HG03520 (cell line): Measurements from ENCODE around the gene IL5.
A peak's percentile ranks its signal among the peaks of the same experiment; 100 is the strongest.
"Not testable (repeated sequence)": the region's sequence is repeated elsewhere in the genome, so short reads cannot be mapped to it uniquely, and the experiment has no call there.

Source experiments
- ATAC-seq: cut with Tn5 transposase; IDR thresholded peaks from one replicate; pipeline ENCODE4 v1.9.1; 2021; ENCODE audit warnings: mild to moderate bottlenecking, moderate library complexity; ENCODE audit not compliant: unreplicated experiment

The IL5 gene

DNA sequence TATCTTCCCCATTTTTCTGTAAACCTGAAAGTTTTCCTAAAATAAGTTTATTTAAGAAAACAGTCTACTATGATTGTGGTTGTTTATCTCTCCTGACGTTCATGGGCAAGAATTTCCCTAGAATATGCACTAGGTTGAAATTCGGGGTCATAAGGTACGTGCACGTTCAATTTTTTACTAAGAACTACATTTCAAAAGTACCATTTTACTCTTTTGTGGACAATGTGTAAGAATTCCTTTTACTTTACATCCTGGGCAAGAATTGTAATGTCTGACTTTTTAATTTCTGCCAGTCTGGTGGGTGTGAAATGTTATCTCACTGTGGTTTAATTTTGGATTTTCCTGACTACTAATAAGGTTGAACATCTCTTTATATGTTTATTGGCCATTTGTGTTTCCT, 12.4 kb downstream of the IL5 start:
- ATAC-seq, result no peak

DNA sequence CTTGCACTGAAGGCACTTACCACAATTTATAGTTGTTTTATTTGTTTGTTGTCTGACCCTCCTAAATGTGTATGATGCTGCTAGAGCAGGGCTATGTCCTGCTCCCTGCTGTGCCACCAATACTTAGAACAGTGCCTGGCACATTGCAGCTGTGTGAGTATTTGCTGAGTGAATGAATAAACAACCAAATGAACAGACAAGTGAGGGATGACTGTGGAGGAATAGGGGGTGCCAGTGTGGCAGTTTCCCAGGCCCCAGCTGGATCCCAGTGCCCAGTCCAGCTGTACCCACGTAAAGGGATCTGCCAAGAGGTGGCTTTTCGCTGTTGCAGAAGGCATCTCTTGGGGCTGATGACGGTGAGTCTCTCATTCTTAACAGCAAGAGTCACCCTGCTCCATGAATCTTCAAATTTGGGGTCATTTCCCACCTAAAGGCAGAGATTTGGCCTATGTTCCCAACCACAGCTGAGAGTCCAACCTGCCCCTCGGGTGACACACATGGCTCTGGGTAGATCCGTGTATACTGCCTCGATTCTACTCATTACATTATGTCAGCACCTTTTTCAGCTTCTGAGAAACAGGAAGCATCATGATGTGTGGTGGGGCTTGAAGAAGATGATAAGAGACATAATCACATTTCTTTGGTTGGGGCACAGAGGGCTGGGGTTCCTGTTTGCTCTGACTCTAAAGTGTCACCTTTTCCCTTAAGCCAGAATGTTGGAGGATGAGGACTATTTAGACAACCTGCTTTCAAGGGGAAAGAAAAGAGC, 14.3 kb downstream of the IL5 start:
- no peak for ATAC-seq

DNA sequence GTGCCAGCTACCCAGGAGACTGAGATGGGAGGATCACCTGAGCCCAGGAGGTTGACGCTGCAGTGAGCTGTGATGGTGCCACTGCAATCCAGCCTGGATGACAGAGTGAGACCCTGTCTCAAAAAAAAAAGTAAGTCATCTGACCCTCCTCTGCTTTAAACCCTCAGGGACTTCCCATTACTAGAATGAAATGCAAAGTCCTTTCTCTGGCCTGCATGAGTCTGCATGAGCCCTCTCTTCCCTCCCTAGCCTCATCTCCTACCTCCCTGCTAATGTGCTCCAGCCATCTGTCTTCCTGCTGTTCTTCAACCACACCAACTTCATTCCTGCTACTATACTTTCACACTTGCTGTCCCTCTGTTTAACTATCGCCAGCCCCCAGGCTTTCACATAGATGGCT, 15.3 kb downstream of the IL5 start:
- ATAC-seq, result no peak

DNA sequence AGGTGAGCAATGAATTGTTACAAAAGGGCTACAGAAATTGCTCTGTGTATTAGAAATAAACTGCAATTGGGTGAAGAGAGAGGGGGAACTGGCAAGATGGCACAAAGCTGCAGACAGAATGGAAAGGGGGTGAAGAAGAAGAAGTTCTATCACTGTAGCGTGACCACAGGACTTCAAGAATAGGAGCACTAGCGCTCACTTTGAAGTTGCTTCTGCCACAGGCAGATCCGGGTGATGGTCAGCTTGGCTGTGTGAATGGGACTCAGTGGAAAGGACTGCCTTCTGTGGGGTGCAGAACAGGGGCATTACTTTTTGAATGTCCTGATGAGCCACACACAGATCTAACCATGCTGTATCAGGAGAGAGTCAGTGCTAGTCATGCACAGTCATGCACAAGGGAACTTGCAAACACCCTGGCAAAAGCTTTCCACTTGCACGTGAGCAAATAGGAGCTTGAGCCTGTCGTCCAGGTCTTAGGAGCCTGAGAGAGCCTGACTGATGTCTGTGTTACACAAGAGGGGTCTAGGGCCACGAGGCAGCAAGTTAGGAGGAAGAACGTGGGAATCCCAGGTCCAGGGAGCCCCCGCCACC, 16.3 kb downstream of the IL5 start:
- ATAC-seq, result no peak

DNA sequence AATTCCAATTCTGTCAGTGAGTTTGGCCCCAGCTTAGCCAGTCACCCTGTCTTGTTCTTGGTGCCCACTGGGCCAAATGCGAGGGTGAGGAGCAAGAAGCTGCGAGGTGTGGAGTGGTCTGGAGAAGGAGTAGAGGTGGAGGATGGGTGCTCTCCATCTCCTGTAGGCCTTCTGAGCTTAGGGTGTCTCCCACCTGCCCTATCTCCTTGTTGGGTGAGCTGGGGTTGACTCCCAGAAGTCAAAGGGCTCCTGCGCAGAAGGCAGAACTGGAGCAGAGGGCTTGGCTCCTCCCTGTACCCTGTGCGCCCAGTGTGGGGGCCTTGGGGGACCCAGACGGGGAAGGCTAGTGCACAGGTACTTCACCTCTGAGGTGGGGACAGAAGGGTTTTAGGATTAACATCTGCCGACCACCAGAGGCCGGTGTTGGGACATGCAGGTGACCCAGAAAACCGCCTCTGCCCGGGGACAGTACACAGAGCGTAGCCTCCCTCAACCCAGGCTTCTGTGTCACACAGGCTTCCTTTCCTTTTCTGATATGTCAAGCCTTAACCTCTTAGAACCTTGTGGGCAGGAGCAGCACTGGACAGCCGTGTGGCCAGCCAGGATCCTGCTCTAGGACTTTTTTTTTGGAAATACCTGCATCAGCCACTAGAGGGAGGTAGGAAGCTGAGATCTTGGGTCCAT, 16.9 kb downstream of the IL5 start:
- no peak for ATAC-seq

DNA sequence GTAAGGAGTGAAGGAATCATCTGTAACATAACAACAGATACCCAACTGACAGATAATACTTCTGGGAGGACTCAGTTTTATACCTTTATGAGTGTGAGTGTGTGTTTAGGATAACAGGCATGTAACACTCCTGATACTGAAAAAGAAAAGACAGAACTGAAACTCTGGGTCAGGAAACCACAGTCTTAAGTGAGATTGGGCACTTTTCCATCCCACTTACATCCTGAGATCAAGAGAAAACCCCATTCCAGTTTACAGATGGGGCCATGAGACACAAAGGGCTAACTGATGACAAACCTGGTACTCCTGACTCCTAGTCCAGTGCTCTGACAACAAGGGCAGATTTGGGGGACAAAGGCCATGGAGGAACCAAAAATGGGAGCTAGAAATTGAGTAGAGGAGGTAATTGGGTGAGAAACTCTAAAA, 18.0 kb downstream of the IL5 start:
- ATAC-seq, result peak; percentile 72

DNA sequence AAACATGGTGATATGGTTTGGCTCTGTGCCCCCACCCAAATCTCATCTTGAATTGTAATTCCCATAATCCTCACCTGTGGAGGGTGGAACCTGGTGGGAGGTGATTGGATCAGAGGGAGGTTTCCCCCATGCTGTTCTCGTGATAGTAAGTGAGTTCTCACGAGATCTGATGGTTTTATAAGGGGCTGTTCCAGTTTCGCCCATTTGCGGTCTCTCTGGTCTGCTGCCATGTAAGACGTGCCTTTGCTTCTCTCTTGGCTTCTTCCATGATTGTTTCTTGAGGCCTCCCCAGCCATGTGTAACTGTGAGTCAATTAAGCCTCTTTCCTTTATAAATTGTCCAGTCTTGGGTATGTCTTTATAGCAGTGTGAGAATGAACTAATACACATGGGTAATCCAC, 18.4 kb downstream of the IL5 start:
- not testable (repeated sequence) for ATAC-seq

DNA sequence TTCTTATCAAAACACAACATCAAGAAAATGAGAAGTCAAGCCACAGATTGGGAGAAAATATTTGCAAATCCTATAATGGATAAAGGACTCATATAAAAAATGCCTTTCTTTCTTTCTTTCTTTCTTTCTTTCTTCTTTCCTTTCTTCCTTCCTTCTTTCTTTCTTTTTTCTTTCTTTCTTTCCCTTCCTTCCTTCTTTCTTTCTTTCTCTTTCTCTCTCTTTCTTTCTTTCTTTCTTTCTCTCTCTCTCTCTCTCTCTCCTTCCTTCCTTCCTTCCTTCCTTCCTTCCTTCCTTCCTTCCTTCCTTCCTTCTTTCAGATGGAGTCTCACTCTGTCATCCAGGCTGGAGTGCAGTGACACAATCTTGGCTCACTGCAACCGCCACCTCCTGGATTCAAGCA, 21.3 kb downstream of the IL5 start:
- ATAC-seq, result not testable (repeated sequence)

DNA sequence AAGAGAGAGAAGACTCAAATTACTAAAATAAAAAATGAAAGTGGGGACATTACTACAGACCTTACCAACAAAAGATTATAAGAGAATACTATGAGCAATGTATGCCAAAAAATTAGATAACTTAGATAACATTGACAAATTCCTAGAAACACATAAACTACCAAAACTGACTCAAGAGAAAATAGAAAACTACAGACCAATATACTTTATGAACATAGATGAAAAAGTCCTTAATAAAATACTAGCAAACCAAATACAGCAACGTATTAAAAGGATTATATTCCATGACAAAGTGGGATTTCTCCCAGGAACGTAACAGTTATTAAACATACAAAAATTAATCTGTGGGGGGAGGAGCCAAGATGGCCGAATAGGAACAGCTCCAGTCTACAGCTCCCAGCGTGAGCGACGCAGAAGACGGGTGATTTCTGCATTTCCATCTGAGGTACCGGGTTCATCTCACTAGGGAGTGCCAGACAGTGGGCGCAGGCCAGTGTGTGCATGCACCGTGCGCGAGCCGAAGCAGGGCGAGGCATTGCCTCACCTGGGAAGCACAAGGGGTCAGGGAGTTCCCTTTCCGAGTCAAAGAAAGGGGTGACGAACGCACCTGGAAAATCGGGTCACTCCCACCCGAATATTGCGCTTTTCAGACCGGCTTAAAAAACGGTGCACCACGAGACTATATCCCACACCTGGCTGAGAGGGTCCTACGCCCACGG, 29.5 kb downstream of the IL5 start:
- ATAC-seq, result not testable (repeated sequence)

DNA sequence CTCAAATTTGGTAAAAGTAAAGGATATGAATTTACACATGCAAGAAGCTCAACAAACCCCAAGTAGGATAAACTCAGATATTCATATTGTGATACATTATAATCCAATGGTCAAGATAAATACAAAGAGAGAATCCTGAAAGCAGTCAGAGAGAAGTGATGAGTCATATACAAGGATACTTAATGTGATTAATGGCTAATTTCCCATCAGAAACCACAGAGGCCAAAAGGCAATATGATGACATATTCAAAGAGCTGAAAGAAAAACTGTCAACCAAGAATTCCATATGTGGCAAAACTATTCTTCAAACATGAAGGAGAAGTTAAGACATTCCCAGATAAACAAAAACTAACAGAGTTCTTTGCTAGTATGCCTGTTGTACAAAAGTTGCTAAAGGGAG, 33.2 kb downstream of the IL5 start:
- ATAC-seq, result no peak

DNA sequence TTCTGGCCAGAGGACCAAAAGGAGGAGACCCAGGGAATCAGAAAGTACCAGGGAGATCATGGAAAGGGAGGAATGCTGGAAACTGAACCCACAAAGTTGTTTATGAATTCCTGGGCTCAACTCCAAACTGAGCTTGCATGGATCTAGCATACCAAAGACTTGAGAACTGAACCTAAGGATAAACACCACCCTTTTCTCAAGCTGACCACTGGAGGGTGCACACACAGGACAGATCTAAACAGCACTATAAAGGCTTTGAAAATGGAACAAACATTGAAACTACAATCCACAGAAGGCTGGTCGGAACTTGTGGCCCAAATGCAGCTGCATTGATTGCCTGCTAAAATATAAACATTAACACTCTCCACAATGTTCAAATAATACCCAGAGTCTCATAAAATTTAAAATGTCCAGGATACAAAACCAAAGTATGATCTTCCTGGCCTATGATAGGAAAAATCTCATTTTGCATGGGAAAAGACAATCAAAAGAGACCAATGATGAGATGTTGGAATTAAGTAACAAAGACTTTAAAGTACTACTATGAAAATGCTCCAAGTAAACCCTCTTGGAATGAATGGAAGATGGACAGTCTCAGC, 37.1 kb downstream of the IL5 start:
- no peak for ATAC-seq

DNA sequence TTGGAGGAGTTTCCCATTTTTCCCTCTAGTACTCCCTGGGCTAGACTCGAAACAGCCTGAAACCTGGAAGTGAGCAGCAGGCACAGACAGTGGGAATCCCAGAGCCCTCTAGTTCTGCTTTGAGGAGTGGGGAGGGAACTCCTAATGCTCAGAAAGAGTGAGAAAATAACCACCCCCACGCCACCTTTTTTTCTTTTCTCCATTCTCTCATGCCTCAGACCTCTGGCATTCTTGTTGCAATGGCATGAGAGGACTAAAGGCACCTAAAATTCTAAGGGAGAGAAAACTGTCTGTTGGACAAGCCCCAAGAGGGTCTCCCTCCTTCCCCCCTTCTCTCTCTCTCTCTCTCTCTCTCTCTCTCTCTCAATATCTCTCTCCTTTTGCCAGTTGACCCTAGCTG, 37.7 kb downstream of the IL5 start:
- ATAC-seq, result no peak

DNA sequence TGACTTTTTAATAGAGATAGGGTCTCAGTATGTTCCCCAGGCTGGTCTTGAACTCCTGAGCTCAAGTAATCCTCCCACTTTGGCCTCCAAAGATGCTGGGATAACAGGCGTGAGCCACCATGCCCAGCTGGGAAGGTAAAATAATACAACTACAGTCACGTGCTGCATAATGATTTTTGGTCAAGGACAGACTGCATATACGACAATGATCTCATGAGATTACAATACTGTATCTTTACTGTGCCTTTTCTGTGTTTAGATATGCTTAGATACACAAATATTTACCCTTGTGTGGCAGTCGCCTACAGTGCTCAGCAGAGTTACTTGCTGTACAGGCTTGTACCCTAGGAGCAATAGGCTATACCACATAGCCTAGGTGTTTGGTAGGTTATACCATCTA, 38.6 kb downstream of the IL5 start:
- ATAC-seq, result no peak

DNA sequence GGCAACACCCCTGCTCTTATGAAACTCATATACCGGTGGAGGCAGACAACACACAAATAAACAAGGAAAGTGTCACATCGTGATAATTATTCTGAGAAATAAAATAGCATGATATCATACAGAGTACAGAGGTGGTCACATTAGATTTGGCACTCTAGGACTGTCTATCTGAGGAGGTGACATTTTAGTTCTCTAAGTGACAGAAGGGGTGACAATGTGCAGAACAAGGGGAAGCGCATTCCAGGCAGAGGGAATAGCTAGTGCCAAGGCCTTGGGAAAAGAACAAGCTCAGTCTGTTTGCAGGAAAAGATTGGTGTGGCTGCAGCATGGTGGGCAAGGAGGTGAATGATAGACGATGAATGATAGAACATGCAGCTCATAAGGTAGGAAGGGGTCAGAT, 40.1 kb downstream of the IL5 start:
- no peak for ATAC-seq

DNA sequence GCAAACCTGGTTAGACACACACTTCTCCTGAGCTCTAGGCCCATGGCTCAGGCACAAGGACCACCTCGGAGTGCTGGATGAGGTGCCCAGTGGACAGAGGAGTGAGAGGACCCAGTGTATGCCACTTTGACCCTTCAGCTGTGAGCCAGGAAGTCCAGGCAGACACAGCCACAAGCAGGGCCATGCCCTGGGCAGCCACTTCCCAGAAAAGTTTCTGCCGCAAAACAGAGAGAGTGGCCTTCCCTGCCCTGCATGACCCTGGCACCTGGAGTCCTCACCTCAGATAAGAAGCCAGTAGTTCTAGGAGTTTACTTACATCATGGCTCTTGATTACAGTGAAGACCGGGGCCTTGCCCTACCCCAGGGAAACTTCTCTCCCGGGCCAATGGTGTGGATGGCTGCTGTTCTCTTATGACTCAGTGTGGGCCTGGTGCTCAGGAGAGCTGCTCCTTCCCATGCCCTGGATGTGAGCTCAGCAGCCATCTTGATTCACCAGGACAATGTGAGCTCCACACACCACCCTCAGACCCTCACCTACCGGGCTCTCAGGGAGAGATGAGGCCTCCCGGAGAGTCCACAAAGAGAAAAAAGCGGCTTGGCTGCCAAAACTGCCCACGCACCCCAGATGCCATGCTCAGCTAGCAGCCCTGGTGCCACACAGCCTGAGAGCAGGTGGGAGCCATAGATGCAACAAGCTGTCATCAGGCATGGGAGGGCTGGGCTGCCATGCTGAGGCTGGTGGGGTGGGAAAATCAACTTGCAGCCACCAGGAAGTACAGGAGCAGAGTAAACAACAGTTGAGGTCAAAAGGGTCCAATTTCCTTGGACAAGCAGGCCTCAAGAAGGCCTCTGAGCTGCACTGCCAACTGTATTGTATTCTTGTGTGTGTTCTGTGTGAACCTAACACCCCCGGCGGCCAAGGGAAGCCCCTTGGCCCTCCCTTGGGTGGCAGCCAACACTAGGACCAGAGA, 41.1 kb downstream of the IL5 start:
- ATAC-seq, result no peak

DNA sequence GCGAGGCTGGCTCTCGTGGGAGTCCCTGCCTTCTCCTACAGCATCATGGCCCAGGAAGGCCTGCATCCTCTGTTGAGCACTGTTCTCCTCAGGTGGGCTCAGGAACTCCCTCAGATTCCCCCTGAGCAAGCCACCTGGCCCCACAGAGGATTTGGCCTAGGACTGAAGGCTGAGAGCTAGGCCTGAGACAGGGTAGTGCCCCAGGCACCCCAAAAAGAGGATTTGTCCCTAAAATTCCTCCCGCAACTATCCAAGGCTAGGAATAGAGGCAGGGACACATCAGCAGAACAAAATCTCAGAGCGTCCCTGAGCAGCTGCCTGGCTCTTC, 41.7 kb downstream of the IL5 start:
- ATAC-seq, result no peak

DNA sequence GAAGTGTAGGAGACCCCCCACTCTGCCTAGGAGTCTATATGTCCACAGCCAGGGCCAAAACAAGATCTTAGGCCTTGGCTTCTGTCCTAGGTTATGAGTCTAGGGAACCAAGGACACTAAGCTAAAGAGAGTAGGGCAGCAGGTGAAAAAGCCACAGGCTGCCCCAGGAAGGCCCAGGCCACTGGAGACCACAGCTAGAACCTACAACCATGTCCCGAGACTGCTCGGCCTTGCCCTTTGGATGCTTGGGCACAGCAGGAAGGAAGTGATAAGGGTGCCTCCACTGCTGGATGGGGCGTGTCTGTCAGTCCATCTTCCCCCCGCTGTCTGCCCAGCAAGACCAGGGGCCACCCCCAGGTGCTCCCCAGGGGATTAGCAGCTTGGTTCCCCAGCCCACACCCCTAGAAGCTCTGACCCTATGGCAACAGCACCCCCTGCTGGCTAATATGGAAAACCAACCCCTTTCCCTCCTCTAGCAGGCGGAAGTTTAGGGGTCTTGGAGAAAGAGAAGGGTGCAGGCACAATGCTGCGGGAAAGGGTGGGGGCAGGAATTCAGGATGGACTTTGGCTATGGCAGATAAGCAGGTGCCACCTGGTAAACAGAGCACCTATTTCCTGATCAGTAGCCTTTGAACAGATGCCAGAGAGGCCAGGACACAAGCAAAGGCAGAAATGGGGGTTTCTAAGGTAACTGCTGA, 42.2 kb downstream of the IL5 start:
- no peak for ATAC-seq

DNA sequence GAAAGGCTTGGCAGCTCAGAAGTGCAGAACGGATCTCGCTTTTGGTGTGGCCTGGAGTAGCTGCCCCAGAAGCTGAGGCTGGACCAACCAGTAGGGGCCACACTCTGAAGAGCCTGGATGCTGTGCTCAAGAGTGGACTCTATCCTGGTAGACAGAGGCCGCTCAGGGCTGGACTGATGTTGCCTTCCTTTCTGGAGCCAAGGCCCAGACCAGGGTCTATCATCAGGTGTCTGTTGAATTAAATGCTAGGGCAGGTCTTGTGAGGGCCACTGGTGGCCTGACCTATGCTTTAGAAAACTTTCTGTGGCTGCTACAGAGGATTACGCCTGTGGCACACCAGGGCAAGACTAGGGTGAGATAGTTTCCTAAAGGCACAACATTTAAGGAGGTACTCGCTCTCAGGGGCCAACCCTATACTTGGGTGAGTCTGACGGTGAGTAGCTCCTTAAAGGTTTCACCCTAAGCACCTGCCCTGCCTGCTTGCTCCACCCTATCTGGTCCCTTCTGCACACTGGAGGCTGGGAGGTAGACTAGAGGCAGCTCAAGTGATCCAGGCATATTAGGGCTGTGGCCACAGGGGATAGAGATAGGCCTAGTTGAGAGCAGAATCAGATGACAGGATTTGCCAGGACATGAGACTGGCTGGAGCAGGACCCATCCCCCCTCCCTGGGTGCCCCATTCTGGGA, 42.9 kb downstream of the IL5 start:
- ATAC-seq, result no peak
